Suprapubic skin (tissue), 4 donors: ENCODE data around the gene ZFAND3.

Source experiments
- CTCF ChIP-seq, 2 donors: fragments of 200-600 bp in 1 of 2; fragments of 450-650 bp in 1 of 2; sonication (generic) in 1 of 2; IDR thresholded peaks; one replicate each; pipeline ENCODE4 v1.5.1; 2016 to 2019; ENCODE audit warnings: antibody characterized with exemption in 2 of 2, mild to moderate bottlenecking in 1 of 2, moderate library complexity in 1 of 2
- EP300 ChIP-seq: sonication (generic); formaldehyde crosslinking; IDR thresholded peaks from one replicate; pipeline ENCODE4 v1.6.1; 2017; ENCODE audit warnings: antibody characterized with exemption
- POLR2A ChIP-seq, 2 donors: fragments of 450-650 bp; IDR thresholded peaks; one replicate each; pipeline ENCODE4 v1.6.1; 2017; ENCODE audit warnings: antibody characterized with exemption in 2 of 2, mild to moderate bottlenecking in 2 of 2, moderate library complexity in 2 of 2
- POLR2AphosphoS5 ChIP-seq, 3 donors: sonication (generic); formaldehyde crosslinking; IDR thresholded peaks; one replicate each; pipeline ENCODE4 v1.6.1; 2017; ENCODE audit warnings: antibody characterized with exemption in 3 of 3

- TF ChIP-seq POLR2AphosphoS5 (IDR thresholded peaks at IDR 0.05) (no peak), POLR2A (IDR thresholded peaks at IDR 0.05) (no peak), CTCF (IDR thresholded peaks at IDR 0.05) (no peak), EP300 (no peak)
Observed at GRCh38 chr6:37822851-37823682, 3.5 kb downstream of the ZFAND3 start.
